ENCODE data around the gene PRR14L.
"Not testable (repeated sequence)": the region's sequence is repeated elsewhere in the genome, so short reads cannot be mapped to it uniquely, and the experiment has no call there.

The PRR14L gene

DNA sequence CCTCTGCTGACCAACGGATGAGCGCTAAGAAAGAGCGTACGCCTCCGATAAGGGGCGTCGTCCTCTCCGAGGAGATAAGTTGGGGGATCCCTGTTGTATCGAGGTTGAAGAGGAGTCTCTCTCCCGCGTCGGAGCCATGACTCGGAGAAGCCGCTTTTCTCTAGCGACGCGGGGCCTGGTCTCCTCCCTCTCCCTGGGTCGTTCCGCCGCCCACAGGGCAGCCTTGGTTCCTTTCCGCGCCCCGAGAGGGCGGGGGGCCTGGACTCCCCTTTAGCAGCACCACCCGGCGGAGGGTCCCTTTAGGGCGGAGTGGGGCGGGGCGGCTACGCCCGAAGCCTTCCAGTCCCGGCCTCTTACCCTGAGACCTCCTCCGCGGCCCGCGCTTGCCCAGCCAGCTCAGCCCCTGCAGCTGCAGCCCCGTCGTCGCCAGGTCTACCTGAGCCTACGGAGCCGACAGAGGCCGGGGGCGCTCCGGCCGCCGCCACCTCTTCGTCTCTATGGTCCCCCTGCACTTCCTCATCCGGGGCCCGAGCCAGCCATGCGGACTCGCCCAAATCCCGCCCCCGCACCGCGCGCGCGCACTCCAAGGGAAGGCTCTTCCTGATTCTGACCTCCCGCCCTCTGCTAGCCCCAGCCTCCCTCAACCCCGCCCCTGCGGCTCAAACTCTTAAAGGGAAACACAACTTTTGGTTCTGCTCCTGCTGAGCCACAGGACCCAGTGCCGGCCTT lies at the start of gene PRR14L:
Gene PRR14L, minus strand, starts transcription at position 497 of the 729 bp plus-strand sequence. CDS start 11,272 bp downstream, outside the sequence.
- TF ChIP-seq, protein P1, sequence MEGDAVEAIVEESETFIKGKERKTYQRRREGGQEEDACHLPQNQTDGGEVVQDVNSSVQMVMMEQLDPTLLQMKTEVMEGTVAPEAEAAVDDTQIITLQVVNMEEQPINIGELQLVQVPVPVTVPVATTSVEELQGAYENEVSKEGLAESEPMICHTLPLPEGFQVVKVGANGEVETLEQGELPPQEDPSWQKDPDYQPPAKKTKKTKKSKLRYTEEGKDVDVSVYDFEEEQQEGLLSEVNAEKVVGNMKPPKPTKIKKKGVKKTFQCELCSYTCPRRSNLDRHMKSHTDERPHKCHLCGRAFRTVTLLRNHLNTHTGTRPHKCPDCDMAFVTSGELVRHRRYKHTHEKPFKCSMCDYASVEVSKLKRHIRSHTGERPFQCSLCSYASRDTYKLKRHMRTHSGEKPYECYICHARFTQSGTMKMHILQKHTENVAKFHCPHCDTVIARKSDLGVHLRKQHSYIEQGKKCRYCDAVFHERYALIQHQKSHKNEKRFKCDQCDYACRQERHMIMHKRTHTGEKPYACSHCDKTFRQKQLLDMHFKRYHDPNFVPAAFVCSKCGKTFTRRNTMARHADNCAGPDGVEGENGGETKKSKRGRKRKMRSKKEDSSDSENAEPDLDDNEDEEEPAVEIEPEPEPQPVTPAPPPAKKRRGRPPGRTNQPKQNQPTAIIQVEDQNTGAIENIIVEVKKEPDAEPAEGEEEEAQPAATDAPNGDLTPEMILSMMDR (conservative IDR thresholded peaks at IDR 0.05), result peak; percentile 7; the same call in 1 of the 2 replicates
- peak within 1 kb of the TSS; percentile 91 for H3K27ac ChIP-seq

DNA sequence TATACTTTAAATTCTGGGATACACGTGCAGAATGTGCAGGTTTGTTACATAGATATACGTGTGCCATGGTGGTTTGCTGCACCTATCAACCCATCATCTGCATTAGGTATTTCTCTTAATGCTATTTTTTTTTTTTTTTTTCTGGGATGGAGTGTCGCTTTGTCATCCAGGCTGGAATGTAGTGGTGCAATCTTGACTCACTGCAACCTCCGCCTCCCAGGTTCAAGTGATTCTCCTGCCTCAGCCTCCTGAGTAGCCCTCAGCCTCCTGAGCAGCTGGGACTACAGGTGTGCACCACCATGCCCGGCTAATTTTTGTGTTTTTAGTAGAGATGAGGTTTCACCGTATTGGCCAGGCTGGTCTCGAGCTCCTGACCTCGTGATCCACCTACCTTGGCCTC lies 49.4 kb upstream of the PRR14L start:
- not testable (repeated sequence) for H3K27ac ChIP-seq

DNA sequence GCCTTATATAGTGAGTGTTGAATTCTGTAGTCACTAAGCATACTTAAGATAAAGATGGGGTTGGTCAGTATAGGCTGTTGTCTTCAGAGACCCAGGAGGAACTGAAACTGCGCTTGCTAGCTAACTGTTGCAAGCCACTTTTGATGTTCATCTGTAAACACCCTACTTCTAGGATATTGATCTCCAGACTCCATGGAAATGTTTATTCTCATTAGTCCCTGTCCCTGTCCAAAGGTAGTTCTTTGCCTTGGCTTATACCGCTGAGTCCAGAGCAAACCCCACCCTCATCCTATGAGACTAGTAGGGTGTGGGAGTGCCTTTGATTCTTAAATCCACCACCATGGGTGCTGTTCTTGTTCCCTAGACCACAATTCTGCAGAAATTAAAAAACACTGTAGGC lies 40.3 kb upstream of the PRR14L start:
- H3K27ac ChIP-seq, result no peak overlapping the region
- TF ChIP-seq, protein P1 (conservative IDR thresholded peaks at IDR 0.05), result no peak

DNA sequence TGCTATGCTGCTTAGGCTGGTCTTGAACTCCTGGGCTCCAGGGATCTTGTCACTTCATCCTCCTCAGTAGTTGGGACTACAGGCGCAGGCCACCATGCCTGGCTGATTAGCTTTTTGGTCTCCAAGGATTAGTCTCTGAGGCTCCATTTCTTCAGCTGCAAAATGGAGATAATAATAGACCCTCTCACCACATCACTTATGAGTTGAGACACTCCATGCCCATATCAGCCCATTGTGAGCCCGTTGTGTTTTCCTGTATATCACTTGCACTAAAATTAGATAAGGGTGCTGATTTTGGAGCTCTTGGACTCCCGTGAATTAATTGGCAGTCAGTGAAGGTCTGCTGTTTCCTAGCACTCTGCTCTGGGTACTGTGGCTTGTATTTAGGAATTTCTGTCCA lies 39.9 kb upstream of the PRR14L start:
- TF ChIP-seq, protein P1 (conservative IDR thresholded peaks at IDR 0.05), result no peak
- H3K27ac ChIP-seq, result no peak overlapping the region

DNA sequence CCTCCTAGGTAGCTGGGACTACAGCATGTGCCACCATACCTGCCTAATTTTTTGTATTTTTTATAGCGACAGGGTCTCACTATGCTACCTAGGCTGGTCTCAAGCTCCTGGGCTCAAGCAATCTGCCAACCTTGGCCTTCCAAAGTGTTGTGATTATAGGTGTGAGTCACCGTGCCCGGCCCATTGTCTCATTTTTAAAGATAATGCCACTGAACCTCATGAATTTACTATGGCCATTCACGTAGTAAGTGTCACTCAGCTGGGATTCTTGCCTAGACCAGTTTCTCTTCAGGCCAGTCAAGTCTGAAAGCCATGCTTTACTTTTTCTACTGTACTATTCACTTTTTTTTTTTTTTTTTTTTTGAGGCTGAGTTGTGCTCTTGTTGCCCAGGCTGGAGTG lies 26.3 kb upstream of the PRR14L start:
- TF ChIP-seq, protein P1 (conservative IDR thresholded peaks at IDR 0.05), result no peak
- no peak overlapping the region for H3K27ac ChIP-seq

DNA sequence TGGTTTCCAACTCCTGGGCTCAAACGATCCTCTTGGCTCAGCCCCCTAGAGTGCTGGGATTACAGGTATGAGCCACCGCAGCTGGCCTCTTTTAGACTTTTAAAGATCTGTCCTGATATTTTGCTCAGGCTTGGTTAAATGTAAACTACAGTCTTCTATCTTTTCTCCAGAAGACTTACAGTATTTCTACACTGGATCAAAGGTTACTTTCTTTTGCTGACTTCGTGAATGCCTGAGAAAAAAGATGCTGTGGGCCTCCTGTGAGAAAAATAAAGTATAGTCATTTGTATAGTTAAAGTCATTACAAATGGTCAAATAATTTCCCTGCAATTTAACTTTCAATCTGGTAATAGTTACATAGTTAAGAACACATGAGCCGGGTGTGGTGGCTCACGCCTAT lies 23.5 kb upstream of the PRR14L start:
- TF ChIP-seq, protein P1 (conservative IDR thresholded peaks at IDR 0.05), result no peak
- no peak overlapping the region for H3K27ac ChIP-seq

DNA sequence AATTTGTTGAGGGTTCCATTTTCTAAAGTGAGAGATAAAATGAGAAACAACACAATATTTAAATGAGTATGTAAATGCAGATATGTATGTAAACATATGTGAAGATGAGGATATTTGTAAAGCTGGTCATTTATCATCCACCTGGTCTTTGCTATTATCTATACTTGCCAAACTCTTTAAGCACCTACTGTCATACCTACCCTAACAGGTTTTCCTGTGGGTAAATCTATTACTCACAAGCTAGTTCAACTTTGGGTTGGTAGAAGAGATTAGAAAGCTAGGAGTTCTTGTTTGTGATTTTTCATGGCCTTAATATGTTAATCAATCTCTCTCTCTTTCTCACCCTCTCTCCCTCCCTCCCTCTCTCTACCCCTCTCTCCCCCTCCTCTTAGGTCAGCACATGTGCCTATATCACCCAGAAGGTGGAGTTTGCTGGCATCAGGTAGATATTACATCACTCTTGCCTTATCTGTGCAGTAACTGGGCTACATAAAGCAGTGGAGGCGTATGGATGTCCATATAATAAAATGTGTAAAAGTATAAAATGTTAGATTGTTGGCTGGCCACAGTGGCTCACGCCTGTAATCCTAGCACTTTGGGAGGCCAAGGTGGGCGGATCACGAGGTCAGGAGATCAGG lies 18.6 kb upstream of the PRR14L start:
- H3K27ac ChIP-seq, result no peak overlapping the region

More for the DNA sequence above, 18.6 kb upstream of the PRR14L start:
- TF ChIP-seq, protein P1 (conservative IDR thresholded peaks at IDR 0.05), result no peak
